Measurements from ENCODE around the gene BCL2L15. TPM values are rescaled to one million over a fixed set of nuclear protein-coding genes. Genes with fewer than 3 reads are reported as not detected.

The BCL2L15 gene
- total and polyA plus RNA-seq, 10 of the 15 experiments (the other 5 are each of a cell fraction or from before 2014, with no cell fraction given) = 0.42 to 1.2 (median 0.59) TPM

DNA sequence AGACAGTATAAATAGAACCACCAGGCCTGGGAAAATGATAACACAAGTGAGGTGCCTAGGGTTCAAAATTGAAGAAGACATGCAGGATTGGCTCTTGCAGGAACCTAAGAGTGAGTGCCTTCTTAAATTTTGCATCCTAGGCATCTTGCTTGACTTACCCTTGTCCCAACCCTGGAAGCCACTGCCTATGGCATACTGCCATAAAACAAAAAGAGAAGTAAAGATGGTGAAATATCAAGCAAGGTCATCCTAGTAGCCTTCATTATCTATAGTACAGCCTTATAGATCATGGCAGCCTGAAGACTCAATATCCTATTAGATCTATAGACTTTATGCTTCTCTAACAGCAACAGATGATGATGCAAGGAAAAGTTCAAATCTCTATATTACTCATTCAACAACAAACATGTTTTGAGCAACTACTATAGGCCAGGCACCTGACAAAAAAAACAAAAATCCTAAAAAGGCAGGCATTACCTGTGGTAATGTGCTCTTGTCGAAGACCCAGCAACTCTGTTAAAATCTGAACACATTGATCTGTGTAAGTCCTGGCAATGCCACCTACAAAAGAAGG, 10.9 kb upstream of the BCL2L15 start:
- H3K4me3 ChIP-seq = no peak overlapping the region
- H3K27ac ChIP-seq (ENCODE audit: control insufficient read depth, insufficient read depth) = no peak overlapping the region
- ChIA-PET CTCF (interaction anchor here (1.1 to 2.2 kb wide), 4 partner anchors 9 to 63 kb away, joined by 4 to 12 read pairs (median 5); no protein-coding TSS in a partner anchor), SMC1A (ENCODE audit: uncharacterized antibody, unreplicated experiment) (interaction anchor here (1.0 to 3.1 kb wide), 10 partner anchors 8 to 104 kb away, joined by 3 to 12 read pairs (median 4); partner anchors contain the start of gene BCL2L15), POLR2A (no interaction called here), RAD21 (ENCODE audit: unreplicated experiment) (interaction anchor here (1.5 to 4.6 kb wide), 2 partner anchors 39 to 63 kb away, joined by 4 to 19 read pairs; no protein-coding TSS in a partner anchor)
- DNase-seq (ENCODE audit: low read depth, low spot score) (no peak), ATAC-seq (no peak; the same call in 2 of the 3 replicates), FAIRE-seq (no peak)
- no peaks in the 10 kb centered on the region for H3K9me3 ChIP-seq (replicated peaks; ENCODE audit: control insufficient read depth, insufficient read depth, low read length)
- TF ChIP-seq SIX5 (IDR thresholded peaks at IDR 0.05; ENCODE audit: low read depth, low read length, severe bottlenecking) (no peak), PAX5 (IDR thresholded peaks at IDR 0.05; ENCODE audit: borderline replicate concordance, low read depth, low read length) (no peak), CHD4 (IDR thresholded peaks at IDR 0.05) (no peak), POU2F2 (IDR thresholded peaks at IDR 0.05; ENCODE audit: borderline replicate concordance, low read depth, low read length) (no peak), JUND (IDR thresholded peaks at IDR 0.05; ENCODE audit: low read depth, low read length) (no peak), HDGF (IDR thresholded peaks at IDR 0.05) (no peak), MTA3 (IDR thresholded peaks at IDR 0.05; ENCODE audit: borderline replicate concordance, low read length) (no peak), IKZF1 (conservative IDR thresholded peaks at IDR 0.05) (no peak), ZNF622 (IDR thresholded peaks at IDR 0.05) (no peak), SRF (IDR thresholded peaks at IDR 0.05; ENCODE audit: low read depth in 2 of 2, low read length in 2 of 2) (no peak)
- TF ChIP-seq, protein P1, sequence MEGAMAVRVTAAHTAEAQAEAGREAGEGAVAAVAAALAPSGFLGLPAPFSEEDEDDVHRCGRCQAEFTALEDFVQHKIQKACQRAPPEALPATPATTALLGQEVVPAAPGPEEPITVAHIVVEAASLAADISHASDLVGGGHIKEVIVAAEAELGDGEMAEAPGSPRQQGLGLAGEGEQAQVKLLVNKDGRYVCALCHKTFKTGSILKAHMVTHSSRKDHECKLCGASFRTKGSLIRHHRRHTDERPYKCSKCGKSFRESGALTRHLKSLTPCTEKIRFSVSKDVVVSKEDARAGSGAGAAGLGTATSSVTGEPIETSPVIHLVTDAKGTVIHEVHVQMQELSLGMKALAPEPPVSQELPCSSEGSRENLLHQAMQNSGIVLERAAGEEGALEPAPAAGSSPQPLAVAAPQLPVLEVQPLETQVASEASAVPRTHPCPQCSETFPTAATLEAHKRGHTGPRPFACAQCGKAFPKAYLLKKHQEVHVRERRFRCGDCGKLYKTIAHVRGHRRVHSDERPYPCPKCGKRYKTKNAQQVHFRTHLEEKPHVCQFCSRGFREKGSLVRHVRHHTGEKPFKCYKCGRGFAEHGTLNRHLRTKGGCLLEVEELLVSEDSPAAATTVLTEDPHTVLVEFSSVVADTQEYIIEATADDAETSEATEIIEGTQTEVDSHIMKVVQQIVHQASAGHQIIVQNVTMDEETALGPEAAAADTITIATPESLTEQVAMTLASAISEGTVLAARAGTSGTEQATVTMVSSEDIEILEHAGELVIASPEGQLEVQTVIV (IDR thresholded peaks at IDR 0.05; ENCODE audit: borderline replicate concordance, partially characterized antibody) = no peak
- TF ChIP-seq, protein P2, sequence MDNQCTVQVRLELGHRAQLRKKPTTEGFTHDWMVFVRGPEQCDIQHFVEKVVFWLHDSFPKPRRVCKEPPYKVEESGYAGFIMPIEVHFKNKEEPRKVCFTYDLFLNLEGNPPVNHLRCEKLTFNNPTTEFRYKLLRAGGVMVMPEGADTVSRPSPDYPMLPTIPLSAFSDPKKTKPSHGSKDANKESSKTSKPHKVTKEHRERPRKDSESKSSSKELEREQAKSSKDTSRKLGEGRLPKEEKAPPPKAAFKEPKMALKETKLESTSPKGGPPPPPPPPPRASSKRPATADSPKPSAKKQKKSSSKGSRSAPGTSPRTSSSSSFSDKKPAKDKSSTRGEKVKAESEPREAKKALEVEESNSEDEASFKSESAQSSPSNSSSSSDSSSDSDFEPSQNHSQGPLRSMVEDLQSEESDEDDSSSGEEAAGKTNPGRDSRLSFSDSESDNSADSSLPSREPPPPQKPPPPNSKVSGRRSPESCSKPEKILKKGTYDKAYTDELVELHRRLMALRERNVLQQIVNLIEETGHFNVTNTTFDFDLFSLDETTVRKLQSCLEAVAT (IDR thresholded peaks at IDR 0.05) = no peak
- H3K27me3 ChIP-seq (replicated peaks in 1 of 2; ENCODE audit: control insufficient read depth in 2 of 2, insufficient read depth in 2 of 2, low read length in 1 of 2) = no peaks in the 10 kb centered on the region
- H4K20me1 ChIP-seq (ENCODE audit: control insufficient read depth, insufficient read depth) = no peaks in the 10 kb centered on the region
- intact Hi-C loops (cut with micrococcal nuclease; ENCODE audit: unreplicated experiment) (no loop called here), in situ Hi-C loops (cut with MboI) (no loop called here)
- BruUV-seq (replicated peaks) = no TSS peak
- H3K4me1 ChIP-seq (ENCODE audit: control insufficient read depth, insufficient read depth, low read length) = no peaks in the 10 kb centered on the region
- peaks cover 9% of the 10 kb centered on the region for H3K79me2 ChIP-seq (ENCODE audit: control insufficient read depth, insufficient read depth, low read length)
- WGBS (ENCODE audit: insufficient coverage, insufficient replicate concordance, low lambda C conversion rate, missing lambda C conversion rate) = 95% methylated on average over 1 of the region's 1 CpG
- no peak overlapping the region for H2AFZ ChIP-seq (ENCODE audit: control insufficient read depth, low read depth, low read length)
- no peak overlapping the region for H3K4me2 ChIP-seq (ENCODE audit: control insufficient read depth, insufficient read depth)
- H3K36me3 ChIP-seq (ENCODE audit: control insufficient read depth in 2 of 2, insufficient read depth in 2 of 2, low read length in 1 of 2) = peaks cover 6 to 12% of the 10 kb centered on the region in 2 experiments; a peak in 3 of 4 replicates
- no peak overlapping the region for H3K9ac ChIP-seq (ENCODE audit: control insufficient read depth, insufficient read depth, low read length)

Measured in GM12878 (cell line).